HG03196 (cell line): ENCODE measurements around the gene FAM89A.
"Not testable (repeated sequence)": the region's sequence is repeated elsewhere in the genome, so short reads cannot be mapped to it uniquely, and the experiment has no call there.

Experiments used
- ATAC-seq: cut with Tn5 transposase; IDR thresholded peaks from one replicate; pipeline ENCODE4 v1.9.1; 2021; ENCODE audit not compliant: unreplicated experiment

FAM89A gene

GRCh38 chr1:231057410-231057809, 17.4 kb upstream of the FAM89A start:
- no peak for ATAC-seq

GRCh38 chr1:231055271-231055670, 15.2 kb upstream of the FAM89A start:
- no peak for ATAC-seq

GRCh38 chr1:231053493-231054162, 13.6 kb upstream of the FAM89A start:
- peak; percentile 69 for ATAC-seq

- no peak for ATAC-seq
Observed at GRCh38 chr1:231052777-231053176, 12.7 kb upstream of the FAM89A start.

GRCh38 chr1:231050932-231051331, 10.9 kb upstream of the FAM89A start:
- ATAC-seq: not testable (repeated sequence)

GRCh38 chr1:231050395-231050794, 10.3 kb upstream of the FAM89A start:
- ATAC-seq: no peak

GRCh38 chr1:231049121-231049979, 9.3 kb upstream of the FAM89A start:
- no peak for ATAC-seq

- ATAC-seq: not testable (repeated sequence)
Observed at GRCh38 chr1:231048419-231048818, 8.4 kb upstream of the FAM89A start.

GRCh38 chr1:231047529-231047928, 7.5 kb upstream of the FAM89A start:
- not testable (repeated sequence) for ATAC-seq

GRCh38 chr1:231046730-231047395, 6.8 kb upstream of the FAM89A start:
- ATAC-seq: no peak

GRCh38 chr1:231045921-231046729, 6.1 kb upstream of the FAM89A start:
- not testable (repeated sequence) for ATAC-seq

GRCh38 chr1:231045286-231045685, 5.2 kb upstream of the FAM89A start:
- no peak for ATAC-seq

GRCh38 chr1:231044588-231044987, 4.5 kb upstream of the FAM89A start:
- ATAC-seq: no peak

- no peak for ATAC-seq
Observed at GRCh38 chr1:231041719-231042261, 1.7 kb upstream of the FAM89A start.

GRCh38 chr1:231040800-231041718, 1.0 kb upstream of the FAM89A start:
- no peak for ATAC-seq

- peak; percentile 24 for ATAC-seq
Observed at GRCh38 chr1:231039161-231040018, 664 bp downstream of the FAM89A start.

- no peak for ATAC-seq
Observed at GRCh38 chr1:231037585-231038517, 2.2 kb downstream of the FAM89A start.

- no peak for ATAC-seq
Observed at GRCh38 chr1:231036416-231036815, 3.6 kb downstream of the FAM89A start.
